Stimulated activated CD8-positive, alpha-beta memory T cell treated with anti-CD3 and anti-CD28 coated beads, Interleukin-15, amount 100 ng/mL, for 4 hours (primary cell): ENCODE data around the gene SLA2.
"Not testable (repeated sequence)": the region's sequence is repeated elsewhere in the genome, so short reads cannot be mapped to it uniquely, and the experiment has no call there.

Source experiments
- DNase-seq, 2 donors: peaks; one replicate each; pipeline ENCODE4 v3.0.0-alpha.2; 2020; ENCODE audit warnings: low read depth in 2 of 2

Gene SLA2

GRCh38 chr20:36645998-36646397 lies at the start of gene SLA2:
Gene SLA2, minus strand, starts transcription at chr20:36646196. Its CDS starts 4,861 bp downstream, at chr20:36641335.
- peak; percentile 37 to 55 for DNase-seq

- DNase-seq = not testable (repeated sequence)
Measured at GRCh38 chr20:36695467-36695866, 49.5 kb upstream of the SLA2 start.

GRCh38 chr20:36688630-36689029 lies 42.6 kb upstream of the SLA2 start:
- DNase-seq = no peak

GRCh38 chr20:36687850-36688249 lies 41.9 kb upstream of the SLA2 start:
- DNase-seq = no peak

GRCh38 chr20:36686944-36687343 lies 40.9 kb upstream of the SLA2 start:
- no peak for DNase-seq

GRCh38 chr20:36686504-36686903 lies 40.5 kb upstream of the SLA2 start:
- no peak for DNase-seq

GRCh38 chr20:36684747-36685146 lies 38.8 kb upstream of the SLA2 start:
- DNase-seq = no peak

GRCh38 chr20:36682311-36682710 lies 36.3 kb upstream of the SLA2 start:
- no peak for DNase-seq

GRCh38 chr20:36677422-36677771 lies 31.4 kb upstream of the SLA2 start:
- no peak for DNase-seq

GRCh38 chr20:36676701-36677421 lies 30.9 kb upstream of the SLA2 start:
- DNase-seq = no peak

GRCh38 chr20:36675545-36675944 lies 29.5 kb upstream of the SLA2 start:
- not testable (repeated sequence) for DNase-seq

- no peak for DNase-seq
Measured at GRCh38 chr20:36672991-36673390, 27.0 kb upstream of the SLA2 start.

- no peak for DNase-seq
Measured at GRCh38 chr20:36670665-36671357, 24.8 kb upstream of the SLA2 start.

GRCh38 chr20:36666181-36666740 lies 20.3 kb upstream of the SLA2 start:
- DNase-seq = no peak

- DNase-seq = no peak
Measured at GRCh38 chr20:36663031-36663430, 17.0 kb upstream of the SLA2 start.

- no peak for DNase-seq
Measured at GRCh38 chr20:36658300-36658699, 12.3 kb upstream of the SLA2 start.

- DNase-seq = no peak
Measured at GRCh38 chr20:36656733-36657132, 10.7 kb upstream of the SLA2 start.

GRCh38 chr20:36655004-36655403 lies 9.0 kb upstream of the SLA2 start:
- DNase-seq = no peak

GRCh38 chr20:36654506-36654905 lies 8.5 kb upstream of the SLA2 start:
- no peak for DNase-seq

GRCh38 chr20:36653456-36653855 lies 7.5 kb upstream of the SLA2 start:
- DNase-seq = no peak

- DNase-seq = no peak
Measured at GRCh38 chr20:36647196-36648121, 1.5 kb upstream of the SLA2 start.

- DNase-seq = no peak
Measured at GRCh38 chr20:36646678-36647077, 682 bp upstream of the SLA2 start.
